Fibroblast of pulmonary artery (primary cell): Measurements from ENCODE around the gene LIN54.

ENCODE experiments used
- DNase-seq: peaks from one replicate; pipeline ENCODE4 v3.0.0-alpha.2; 2010; ENCODE audit warnings: low read depth
- H3K4me3 ChIP-seq: replicated peaks from 2 replicates; pipeline ENCODE4 v1.5.1; 2011; ENCODE audit warnings: low read depth, mild to moderate bottlenecking, control low read depth, low read length, moderate library complexity
- TF ChIP-seq, protein P1 (sequence below): IDR thresholded peaks from 2 replicates; pipeline ENCODE4 v1.5.1; 2011; ENCODE audit warnings: mild to moderate bottlenecking, control low read depth, low read length, inconsistent platforms; ENCODE audit errors: missing control alignments

LIN54 gene

DNA sequence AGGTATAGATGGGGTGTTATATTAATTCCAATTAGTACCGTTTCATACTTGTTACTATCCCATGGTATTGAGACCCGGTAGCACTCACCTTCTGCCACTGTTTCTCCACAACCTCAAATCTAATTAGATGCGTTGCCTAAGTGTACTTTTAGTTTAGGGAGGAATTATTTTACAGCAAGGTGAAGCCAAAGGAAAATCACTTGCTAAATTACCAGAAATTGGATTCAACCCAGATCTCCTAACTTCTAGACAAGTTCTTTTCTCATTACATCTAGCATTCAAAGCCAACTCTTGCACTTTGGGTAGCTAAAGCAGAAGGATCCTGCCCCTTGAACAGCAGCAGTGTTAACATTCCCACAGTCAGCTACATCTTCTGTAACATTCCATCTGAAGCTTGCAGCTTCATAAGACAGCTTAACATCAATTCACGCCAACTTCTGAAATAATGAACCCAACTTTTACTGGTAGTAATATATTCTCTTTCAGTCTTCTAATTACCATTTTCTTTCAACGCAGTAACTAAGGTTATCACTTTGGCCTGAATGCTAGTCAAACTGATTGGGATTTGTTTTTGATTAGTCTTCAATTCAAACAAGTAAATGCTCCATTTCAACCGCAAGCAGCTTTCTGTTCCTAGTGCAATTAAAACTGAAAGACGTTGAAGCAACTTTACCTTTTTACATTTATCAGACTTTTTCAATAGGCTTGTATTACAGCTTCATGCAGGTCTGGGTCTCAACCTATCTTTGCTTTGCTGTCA lies 118.7 kb downstream of the LIN54 start:
- no peak for DNase-seq
- peak overlapping the region; percentile 83 for H3K4me3 ChIP-seq
- TF ChIP-seq, protein P1, sequence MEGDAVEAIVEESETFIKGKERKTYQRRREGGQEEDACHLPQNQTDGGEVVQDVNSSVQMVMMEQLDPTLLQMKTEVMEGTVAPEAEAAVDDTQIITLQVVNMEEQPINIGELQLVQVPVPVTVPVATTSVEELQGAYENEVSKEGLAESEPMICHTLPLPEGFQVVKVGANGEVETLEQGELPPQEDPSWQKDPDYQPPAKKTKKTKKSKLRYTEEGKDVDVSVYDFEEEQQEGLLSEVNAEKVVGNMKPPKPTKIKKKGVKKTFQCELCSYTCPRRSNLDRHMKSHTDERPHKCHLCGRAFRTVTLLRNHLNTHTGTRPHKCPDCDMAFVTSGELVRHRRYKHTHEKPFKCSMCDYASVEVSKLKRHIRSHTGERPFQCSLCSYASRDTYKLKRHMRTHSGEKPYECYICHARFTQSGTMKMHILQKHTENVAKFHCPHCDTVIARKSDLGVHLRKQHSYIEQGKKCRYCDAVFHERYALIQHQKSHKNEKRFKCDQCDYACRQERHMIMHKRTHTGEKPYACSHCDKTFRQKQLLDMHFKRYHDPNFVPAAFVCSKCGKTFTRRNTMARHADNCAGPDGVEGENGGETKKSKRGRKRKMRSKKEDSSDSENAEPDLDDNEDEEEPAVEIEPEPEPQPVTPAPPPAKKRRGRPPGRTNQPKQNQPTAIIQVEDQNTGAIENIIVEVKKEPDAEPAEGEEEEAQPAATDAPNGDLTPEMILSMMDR: no peak

DNA sequence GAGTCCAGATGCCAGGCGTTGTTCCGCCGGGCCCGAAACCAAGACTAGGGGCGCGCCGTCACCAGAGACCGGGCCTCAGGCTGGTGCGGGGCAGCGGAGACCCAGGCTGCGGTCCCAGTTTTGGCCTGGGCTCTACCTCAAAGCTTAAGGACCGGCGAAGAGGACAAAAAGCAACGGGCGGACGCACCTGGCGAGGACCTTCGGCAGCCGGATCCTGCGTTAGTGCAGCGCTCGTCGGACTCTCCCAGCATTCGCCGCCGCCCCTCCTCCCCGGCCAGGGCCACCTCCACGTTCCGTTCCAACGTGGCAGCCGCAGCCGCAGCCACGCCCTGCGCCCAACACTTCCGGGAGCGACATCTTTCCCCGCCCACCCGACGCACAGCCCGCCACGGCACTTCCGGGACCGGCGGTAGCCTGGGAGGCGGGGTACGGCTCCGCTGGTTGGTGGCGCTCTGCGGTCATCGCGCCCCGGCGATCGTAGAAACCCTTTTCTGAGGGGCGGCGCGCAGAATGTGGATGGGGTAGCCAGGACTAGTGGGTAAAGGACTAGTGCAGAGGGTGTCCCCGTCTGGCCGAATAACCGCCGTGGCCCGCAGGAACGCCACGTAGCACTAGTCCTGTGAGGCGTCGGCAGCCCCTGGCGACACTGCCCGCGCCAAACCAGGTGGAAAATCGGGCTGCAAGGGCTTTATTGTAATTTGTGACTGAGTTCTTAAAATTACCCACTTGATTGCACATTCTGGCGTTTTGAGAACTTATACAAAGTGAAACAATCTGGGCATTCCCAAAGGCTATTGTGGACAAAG lies 119.5 kb downstream of the LIN54 start, which contains the start of gene SEC31A:
SEC31A (minus strand) TSS at position 253 of the 806 bp plus-strand sequence. CDS start 9,217 bp downstream, outside the sequence.
- TF ChIP-seq, protein P1: no peak
- peak; percentile 95 for DNase-seq
- H3K4me3 ChIP-seq: peak within 1 kb of the TSS; percentile 83

DNA sequence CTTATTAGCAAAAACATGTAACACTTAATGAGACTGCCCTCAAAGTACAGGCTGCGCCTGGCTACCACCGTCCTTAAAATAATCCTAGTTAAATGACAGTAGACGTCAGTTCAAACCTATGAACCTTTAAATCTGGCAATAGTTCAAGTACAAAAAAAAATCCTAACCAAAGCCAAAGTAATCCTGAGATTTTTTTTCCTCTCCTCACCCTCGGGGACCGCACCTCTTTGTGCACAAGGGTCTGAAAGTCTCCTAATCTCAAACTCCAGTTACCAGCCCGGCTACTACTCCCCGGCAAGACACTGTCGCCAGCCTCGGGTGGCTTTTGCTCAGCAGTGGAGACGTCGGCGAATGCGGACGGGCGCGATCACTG lies 120.1 kb downstream of the LIN54 start:
- TF ChIP-seq, protein P1: no peak
- H3K4me3 ChIP-seq: peak overlapping the region; percentile 83
- no peak for DNase-seq

DNA sequence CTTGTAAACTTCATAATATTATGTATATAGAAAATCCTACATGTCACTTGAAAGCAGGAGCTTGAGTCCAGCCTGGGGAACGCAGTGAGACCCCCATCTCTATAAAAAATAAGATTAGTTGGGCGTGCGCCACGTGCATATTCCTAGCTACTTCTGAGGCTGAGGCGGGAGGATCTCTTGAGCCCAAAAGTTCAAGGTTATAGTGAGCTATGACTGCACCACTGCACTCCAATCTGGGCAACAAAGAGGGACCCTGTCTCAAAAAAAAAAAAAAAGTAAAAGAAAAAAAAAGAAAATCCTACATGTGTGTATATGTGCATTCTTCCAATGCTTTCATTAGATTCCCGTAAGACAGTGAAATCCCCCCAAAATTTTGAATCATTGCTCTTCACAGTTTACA lies 121.3 kb downstream of the LIN54 start:
- peak overlapping the region; percentile 83 for H3K4me3 ChIP-seq
- DNase-seq: no peak
- TF ChIP-seq, protein P1: no peak

DNA sequence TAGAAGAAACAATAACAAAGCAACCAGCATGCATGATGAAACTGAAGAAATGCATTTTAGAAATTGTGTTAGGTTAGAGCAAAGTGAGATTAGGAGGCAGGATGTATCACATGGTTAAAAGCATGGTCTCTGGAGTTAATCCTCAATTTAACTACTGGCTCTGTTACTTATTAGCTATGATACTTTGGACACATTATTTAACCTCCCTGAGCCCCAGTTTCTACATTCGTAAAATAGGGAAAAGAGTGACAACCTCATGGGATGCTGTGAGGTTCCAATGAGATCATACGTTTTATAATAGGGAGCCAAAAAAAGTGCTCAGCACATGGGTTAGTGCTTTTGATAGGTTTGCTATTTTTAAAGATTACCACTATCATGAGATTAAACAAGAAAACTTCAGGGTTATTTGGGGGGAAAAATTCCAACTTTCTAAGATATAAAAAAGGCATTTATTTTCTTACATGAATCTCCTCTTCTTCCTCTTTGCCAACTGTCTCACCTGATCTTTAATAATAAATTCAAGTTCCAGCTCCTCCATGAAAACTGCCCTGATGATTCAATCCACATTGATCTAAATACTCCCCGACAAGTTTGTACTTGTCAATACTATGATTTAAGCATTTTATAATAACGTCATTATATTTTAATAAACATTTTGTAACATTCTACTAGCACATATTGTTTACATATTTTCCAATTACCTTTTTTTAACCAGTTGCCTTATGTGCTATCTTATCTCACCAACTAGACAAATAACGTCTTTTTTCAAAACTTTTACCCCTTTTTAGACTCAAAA lies 124.3 kb downstream of the LIN54 start:
- TF ChIP-seq, protein P1: no peak
- H3K4me3 ChIP-seq: peak overlapping the region; percentile 36
- DNase-seq: no peak

DNA sequence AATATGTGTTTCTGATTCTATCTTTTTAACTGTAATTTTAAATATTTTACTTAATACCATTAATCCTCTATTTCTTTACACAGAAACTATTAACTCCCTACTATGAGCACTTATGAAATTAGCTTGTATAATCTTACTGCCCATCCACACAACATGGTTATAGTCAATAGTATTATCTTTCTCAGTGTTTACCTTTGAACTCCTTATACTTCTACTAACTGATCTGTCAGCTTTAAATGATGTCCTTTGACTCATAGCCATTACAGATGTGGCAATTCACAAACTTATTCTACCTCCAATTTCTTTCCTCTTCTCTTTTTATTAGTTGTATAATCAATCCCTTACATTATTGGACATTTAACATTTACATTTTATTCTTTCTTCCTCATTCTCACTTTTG lies 125.2 kb downstream of the LIN54 start:
- H3K4me3 ChIP-seq: no peak overlapping the region
- no peak for DNase-seq
- TF ChIP-seq, protein P1: no peak
